Measurements from ENCODE around the gene CMIP.

CMIP gene

GRCh38 chr16:81445966-81446906 is 1.6 kb downstream of the CMIP start:
- in situ Hi-C loops (cut with HindIII; ENCODE audit: low sequenced_read_pairs), result no loop called here
- H3K4me3 ChIP-seq (ENCODE audit: low read depth, low read length), result peak overlapping the region; percentile 75
- DNase-seq (ENCODE audit: low read depth, low spot score), result no peak
- TF ChIP-seq, protein P1, sequence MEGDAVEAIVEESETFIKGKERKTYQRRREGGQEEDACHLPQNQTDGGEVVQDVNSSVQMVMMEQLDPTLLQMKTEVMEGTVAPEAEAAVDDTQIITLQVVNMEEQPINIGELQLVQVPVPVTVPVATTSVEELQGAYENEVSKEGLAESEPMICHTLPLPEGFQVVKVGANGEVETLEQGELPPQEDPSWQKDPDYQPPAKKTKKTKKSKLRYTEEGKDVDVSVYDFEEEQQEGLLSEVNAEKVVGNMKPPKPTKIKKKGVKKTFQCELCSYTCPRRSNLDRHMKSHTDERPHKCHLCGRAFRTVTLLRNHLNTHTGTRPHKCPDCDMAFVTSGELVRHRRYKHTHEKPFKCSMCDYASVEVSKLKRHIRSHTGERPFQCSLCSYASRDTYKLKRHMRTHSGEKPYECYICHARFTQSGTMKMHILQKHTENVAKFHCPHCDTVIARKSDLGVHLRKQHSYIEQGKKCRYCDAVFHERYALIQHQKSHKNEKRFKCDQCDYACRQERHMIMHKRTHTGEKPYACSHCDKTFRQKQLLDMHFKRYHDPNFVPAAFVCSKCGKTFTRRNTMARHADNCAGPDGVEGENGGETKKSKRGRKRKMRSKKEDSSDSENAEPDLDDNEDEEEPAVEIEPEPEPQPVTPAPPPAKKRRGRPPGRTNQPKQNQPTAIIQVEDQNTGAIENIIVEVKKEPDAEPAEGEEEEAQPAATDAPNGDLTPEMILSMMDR (IDR thresholded peaks at IDR 0.05; ENCODE audit: low read depth, low read length), result no peak

DNA sequence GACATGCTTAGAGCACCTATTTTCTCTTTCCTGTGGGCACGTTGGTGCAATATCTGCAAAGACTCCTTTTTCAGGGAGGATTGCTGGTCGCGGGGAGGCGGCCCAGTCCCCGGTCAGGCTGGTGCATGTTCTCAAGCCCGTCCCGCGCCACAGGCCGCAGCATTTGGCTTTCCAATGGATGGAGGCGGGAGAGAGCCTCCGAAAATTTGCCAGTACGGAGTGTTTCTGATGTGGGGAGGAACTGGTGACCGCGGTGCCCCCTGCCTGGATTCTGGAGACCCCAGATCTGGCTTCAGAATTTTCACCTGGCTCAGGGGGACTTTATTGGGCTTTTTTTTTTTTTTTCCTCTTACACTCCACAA is 2.3 kb downstream of the CMIP start:
- in situ Hi-C loops (cut with HindIII; ENCODE audit: low sequenced_read_pairs), result no loop called here
- DNase-seq (ENCODE audit: low read depth, low spot score), result no peak
- TF ChIP-seq, protein P1 (IDR thresholded peaks at IDR 0.05; ENCODE audit: low read depth, low read length), result no peak
- H3K4me3 ChIP-seq (ENCODE audit: low read depth, low read length), result peak overlapping the region; percentile 75

- no peak for DNase-seq (ENCODE audit: low read depth, low spot score)
- TF ChIP-seq, protein P1 (IDR thresholded peaks at IDR 0.05; ENCODE audit: low read depth, low read length), result no peak
Observed at GRCh38 chr16:81447383-81448101, 2.9 kb downstream of the CMIP start.

DNA sequence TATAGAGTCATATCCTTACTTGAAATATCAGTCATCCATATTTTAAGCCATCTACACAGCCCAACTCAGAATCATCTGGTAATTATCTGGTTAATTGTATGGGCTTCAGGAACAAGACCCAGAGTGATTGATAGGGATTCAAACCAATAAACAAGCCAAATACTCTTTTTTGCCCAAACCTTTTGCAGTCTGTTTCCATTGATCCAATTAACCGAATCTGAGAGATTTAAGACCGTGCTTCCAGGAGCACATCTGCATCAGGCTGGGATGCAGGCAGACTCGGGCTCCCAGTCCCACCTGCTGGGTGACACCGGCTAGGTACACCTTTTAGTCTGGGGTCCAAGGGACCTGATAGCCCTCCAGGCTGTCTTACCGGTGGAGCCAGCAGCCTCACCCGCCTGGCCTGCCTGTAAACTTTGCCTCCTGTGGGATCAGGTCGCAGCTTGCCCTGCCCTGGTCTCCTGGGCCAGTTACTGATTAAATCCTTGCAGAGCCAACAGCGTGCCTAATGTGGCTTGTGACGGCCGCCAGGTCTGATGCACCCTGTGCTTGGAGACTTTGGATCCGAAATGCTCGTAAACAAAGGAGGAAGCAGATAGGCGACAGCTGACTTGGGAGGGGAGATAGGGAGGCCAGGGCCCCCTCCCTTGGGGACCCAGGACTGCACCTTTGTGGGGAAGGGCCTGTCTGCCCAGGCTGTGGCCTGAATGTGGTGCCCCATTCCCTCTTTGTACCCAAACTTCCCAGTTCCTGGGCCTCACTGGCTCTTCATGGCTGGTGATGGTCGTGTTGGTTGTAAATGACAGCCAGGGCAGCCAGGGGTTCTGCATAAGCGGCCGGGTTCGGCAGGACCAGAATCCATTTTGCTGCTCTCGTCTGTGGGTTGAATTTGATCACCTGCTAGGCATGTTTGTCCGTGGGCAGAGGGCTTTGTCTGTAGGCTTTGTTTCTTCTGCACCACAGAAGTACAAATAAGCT is 3.8 kb downstream of the CMIP start:
- no peak for DNase-seq (ENCODE audit: low read depth, low spot score)
- TF ChIP-seq, protein P1 (IDR thresholded peaks at IDR 0.05; ENCODE audit: low read depth, low read length), result no peak
- H3K4me3 ChIP-seq (ENCODE audit: low read depth, low read length), result no peak overlapping the region
- in situ Hi-C loops (cut with HindIII; ENCODE audit: low sequenced_read_pairs), result no loop called here

More at GRCh38 chr16:81447383-81448101, 2.9 kb downstream of the CMIP start:
- H3K4me3 ChIP-seq (ENCODE audit: low read depth, low read length), result no peak overlapping the region
- in situ Hi-C loops (cut with HindIII; ENCODE audit: low sequenced_read_pairs), result no loop called here

GRCh38 chr16:81449241-81449640 is 4.6 kb downstream of the CMIP start:
- in situ Hi-C loops (cut with HindIII; ENCODE audit: low sequenced_read_pairs), result no loop called here
- DNase-seq (ENCODE audit: low read depth, low spot score), result no peak
- TF ChIP-seq, protein P1 (IDR thresholded peaks at IDR 0.05; ENCODE audit: low read depth, low read length), result no peak
- no peak overlapping the region for H3K4me3 ChIP-seq (ENCODE audit: low read depth, low read length)
